Caco-2 (cell line): Measurements from ENCODE around the gene ADAM12. TPM values are rescaled to one million over a fixed set of nuclear protein-coding genes. Genes with fewer than 3 reads are reported as not detected.

ENCODE experiments used
- BruUV-seq: library from RNA; stranded (reverse); fragments of 400-500 nt; replicated peaks from 2 replicates; lab custom pipeline; 2021; lab: Mats Ljungman, UMichigan
- CTCF ChIA-PET: fragments of 300-600 bp; sonication (Branson Sonifier 250); formaldehyde crosslinking; loops from one replicate; lab custom pipeline; 2022; ENCODE audit warnings: antibody characterized with exemption; lab: Charles Lee
- POLR2A ChIA-PET: fragments of 300-600 bp; sonication (Branson Sonifier 250); formaldehyde crosslinking; loops from one replicate; lab custom pipeline; 2022; ENCODE audit warnings: antibody characterized with exemption; lab: Charles Lee
- DNase-seq, 2 experiments: peaks; one replicate each; pipeline versions ENCODE4 v3.0.0 to v3.0.0-alpha.2; 2020 to 2022
- H3K27me3 ChIP-seq: replicated peaks from 2 replicates; pipeline ENCODE4 v1.6.0; 2011; ENCODE audit warnings: low read length; ENCODE audit not compliant: control insufficient read depth, insufficient read depth
- H3K36me3 ChIP-seq: 2 replicates; pipeline ENCODE4 v1.5.1; 2011; ENCODE audit warnings: low read length; ENCODE audit not compliant: control insufficient read depth, insufficient read depth
- H3K4me1 ChIP-seq: fragments of 250-450 bp; sonication (Bioruptor Pico); 2 replicates; pipeline ENCODE4 v1.5.1; 2020; ENCODE audit warnings: mild to moderate bottlenecking
- H3K4me3 ChIP-seq: 2 replicates; pipeline ENCODE4 v1.5.1; 2011; ENCODE audit warnings: low read depth, mild to moderate bottlenecking, control low read depth, low read length
- H3K9me3 ChIP-seq: fragments of 250-450 bp; sonication (Bioruptor Pico); 2 replicates; pipeline ENCODE4 v1.5.1; 2020; ENCODE audit warnings: mild to moderate bottlenecking, moderate library complexity
- H3K27ac Mint-ChIP-seq: one replicate; pipeline ENCODE4 v1.8.0; 2022; ENCODE audit warnings: mixed read lengths; ENCODE audit not compliant: unreplicated experiment
- H3K27me3 Mint-ChIP-seq: one replicate; pipeline ENCODE4 v1.8.0; 2022; ENCODE audit warnings: mixed read lengths; ENCODE audit not compliant: insufficient read depth, unreplicated experiment
- H3K36me3 Mint-ChIP-seq: one replicate; pipeline ENCODE4 v1.8.0; 2022; ENCODE audit warnings: mild to moderate bottlenecking, mixed read lengths; ENCODE audit not compliant: insufficient read depth, unreplicated experiment
- H3K4me1 Mint-ChIP-seq: one replicate; pipeline ENCODE4 v1.8.0; 2022; ENCODE audit warnings: low read depth, mixed read lengths; ENCODE audit not compliant: unreplicated experiment
- H3K4me3 Mint-ChIP-seq: one replicate; pipeline ENCODE4 v1.8.0; 2022; ENCODE audit warnings: mild to moderate bottlenecking, moderate library complexity, mixed read lengths; ENCODE audit not compliant: unreplicated experiment
- H3K9me3 Mint-ChIP-seq: one replicate; pipeline ENCODE4 v1.8.0; 2022; ENCODE audit warnings: mixed read lengths; ENCODE audit not compliant: unreplicated experiment
- CTCF ChIP-seq, 2 experiments: fragments of 200-600 bp in 1 of 2; IDR thresholded peaks; 1 replicate in 1 of 2; 2 replicates in 1 of 2; pipeline versions ENCODE4 v1.5.1 to v1.8.0; 2011 to 2022; ENCODE audit warnings: antibody characterized with exemption in 1 of 2, control low read depth in 1 of 2, inconsistent platforms in 1 of 2, low read depth in 1 of 2, low read length in 1 of 2, mild to moderate bottlenecking in 1 of 2, moderate library complexity in 1 of 2; ENCODE audit not compliant: insufficient read depth in 1 of 2, severe bottlenecking in 1 of 2, unreplicated experiment in 1 of 2
- intact Hi-C: fragments of 100-400 bp; cut with micrococcal nuclease; formaldehyde crosslinking; loops from one replicate; pipeline ENCODE4 v1.10.0; 2022; ENCODE audit not compliant: unreplicated experiment
- total RNA-seq: library from RNA; stranded (reverse); gene quantifications from 2 replicates; pipeline ENCODE4 v1.2.3, GENCODE V29; 2022

The ADAM12 gene
- total RNA-seq, 1 experiment from 2014 or later = not detected

- H3K36me3 Mint-ChIP-seq = no peaks in the 10 kb centered on the region
- no peaks in the 10 kb centered on the region for H3K4me1 Mint-ChIP-seq
- Histone ChIP-seq H3K36me3 (no peaks in the 10 kb centered on the region), H3K4me1 (no peaks in the 10 kb centered on the region), H3K4me3 (no peak overlapping the region), H3K9me3 (no peaks in the 10 kb centered on the region), H3K27me3 (no peaks in the 10 kb centered on the region)
- no peaks in the 10 kb centered on the region for H3K9me3 Mint-ChIP-seq
- ChIA-PET CTCF (no interaction called here), POLR2A (no interaction called here)
- H3K4me3 Mint-ChIP-seq = no peak overlapping the region
- H3K27ac Mint-ChIP-seq = no peak overlapping the region
- intact Hi-C loops = no loop called here
- no TSS peak for BruUV-seq
- H3K27me3 Mint-ChIP-seq = peaks cover 8% of the 10 kb centered on the region
- no peak for TF ChIP-seq CTCF (IDR thresholded peaks at IDR 0.05; ENCODE audit: insufficient read depth in 1 of 2, low read depth in 1 of 2, low read length in 1 of 2, severe bottlenecking in 1 of 2, unreplicated experiment in 1 of 2)
- no peak for DNase-seq
Measured at GRCh38 chr10:126341491-126341890, 46.8 kb downstream of the ADAM12 start.

- H3K4me3 Mint-ChIP-seq = no peak overlapping the region
- H3K27me3 Mint-ChIP-seq = peaks cover 4% of the 10 kb centered on the region
- POLR2A ChIA-PET = no interaction called here
- TF ChIP-seq CTCF (IDR thresholded peaks at IDR 0.05; ENCODE audit: insufficient read depth in 1 of 2, low read depth in 1 of 2, low read length in 1 of 2, severe bottlenecking in 1 of 2, unreplicated experiment in 1 of 2) = no peak
- no peaks in the 10 kb centered on the region for H3K9me3 Mint-ChIP-seq
- intact Hi-C loops = no loop called here
- Histone ChIP-seq H3K27me3 (no peaks in the 10 kb centered on the region), H3K9me3 (no peaks in the 10 kb centered on the region), H3K4me1 (no peaks in the 10 kb centered on the region), H3K4me3 (no peak overlapping the region), H3K36me3 (no peaks in the 10 kb centered on the region)
- H3K27ac Mint-ChIP-seq = no peak overlapping the region
- DNase-seq = no peak
- CTCF ChIA-PET = no interaction called here
- no TSS peak for BruUV-seq
- H3K4me1 Mint-ChIP-seq = no peaks in the 10 kb centered on the region
- H3K36me3 Mint-ChIP-seq = no peaks in the 10 kb centered on the region
Measured at GRCh38 chr10:126337251-126337810, 50.9 kb downstream of the ADAM12 start.

GRCh38 chr10:126336801-126337200, 51.5 kb downstream of the ADAM12 start:
- Histone ChIP-seq H3K9me3 (no peaks in the 10 kb centered on the region), H3K4me1 (no peaks in the 10 kb centered on the region), H3K4me3 (no peak overlapping the region), H3K36me3 (no peaks in the 10 kb centered on the region), H3K27me3 (no peaks in the 10 kb centered on the region)
- no TSS peak for BruUV-seq
- Mint-ChIP-seq H3K9me3 (no peaks in the 10 kb centered on the region), H3K27ac (no peak overlapping the region), H3K36me3 (no peaks in the 10 kb centered on the region), H3K27me3 (peaks cover 4% of the 10 kb centered on the region), H3K4me3 (no peak overlapping the region), H3K4me1 (no peaks in the 10 kb centered on the region)
- TF ChIP-seq CTCF (IDR thresholded peaks at IDR 0.05; ENCODE audit: insufficient read depth in 1 of 2, low read depth in 1 of 2, low read length in 1 of 2, severe bottlenecking in 1 of 2, unreplicated experiment in 1 of 2) = no peak
- CTCF ChIA-PET = no interaction called here
- POLR2A ChIA-PET = no interaction called here
- intact Hi-C loops = no loop called here
- DNase-seq = no peak
